HG02798 (cell line): ENCODE measurements around the gene RXRG.

Experiments used
- ATAC-seq: cut with Tn5 transposase; IDR thresholded peaks from one replicate; pipeline ENCODE4 v1.9.1; 2021; ENCODE audit warnings: mild to moderate bottlenecking; ENCODE audit not compliant: unreplicated experiment, poor library complexity

Gene RXRG

DNA sequence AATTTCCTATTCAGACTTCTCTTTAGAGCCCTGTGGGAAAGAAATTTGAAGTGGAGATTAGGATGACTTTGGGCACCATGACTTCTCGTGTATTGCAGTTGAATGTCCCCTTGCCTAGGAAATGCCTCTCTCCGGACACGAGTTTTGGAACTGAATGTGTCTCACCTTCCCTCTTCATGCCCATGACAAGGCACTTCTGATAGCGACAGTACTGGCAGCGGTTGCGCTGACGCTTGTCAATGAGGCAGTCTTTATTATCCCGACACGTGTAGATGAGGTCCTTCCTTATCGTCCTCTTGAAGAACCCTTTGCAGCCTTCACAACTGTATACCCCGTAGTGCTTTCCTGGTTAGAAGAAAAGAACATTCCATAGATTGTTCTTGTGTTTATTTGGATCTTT lies 28.1 kb downstream of the RXRG start:
- ATAC-seq: no peak

DNA sequence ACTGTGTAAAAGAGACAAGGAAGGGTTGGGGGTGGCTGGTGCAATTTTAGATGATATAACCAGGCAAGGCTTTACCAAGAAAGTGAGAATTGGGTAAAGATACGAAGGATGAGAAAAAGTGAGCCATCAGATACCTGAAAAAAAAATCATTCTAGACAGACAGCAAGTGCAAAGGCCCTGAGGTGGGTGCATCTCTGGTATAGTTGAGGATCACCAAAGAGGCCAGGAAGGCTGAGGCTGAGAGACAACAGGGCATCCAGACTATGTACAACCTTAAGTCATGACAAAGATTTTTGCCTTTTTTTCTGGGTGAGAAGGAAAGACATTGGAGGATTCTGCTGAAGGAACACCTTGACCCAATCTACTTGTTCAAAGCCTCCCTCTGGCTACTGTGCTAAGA lies 29.9 kb downstream of the RXRG start:
- no peak for ATAC-seq

GRCh38 chr1:165414620-165415019 lies 30.3 kb downstream of the RXRG start:
- no peak for ATAC-seq

GRCh38 chr1:165411396-165411795 lies 33.5 kb downstream of the RXRG start:
- ATAC-seq: no peak

- ATAC-seq: no peak
These were observed 35.1 kb downstream of the RXRG start for GRCh38 chr1:165409657-165410358.

- ATAC-seq: no peak
These were observed 36.4 kb downstream of the RXRG start for GRCh38 chr1:165408518-165408917.

- no peak for ATAC-seq
These were observed 37.5 kb downstream of the RXRG start for GRCh38 chr1:165407398-165407797.

DNA sequence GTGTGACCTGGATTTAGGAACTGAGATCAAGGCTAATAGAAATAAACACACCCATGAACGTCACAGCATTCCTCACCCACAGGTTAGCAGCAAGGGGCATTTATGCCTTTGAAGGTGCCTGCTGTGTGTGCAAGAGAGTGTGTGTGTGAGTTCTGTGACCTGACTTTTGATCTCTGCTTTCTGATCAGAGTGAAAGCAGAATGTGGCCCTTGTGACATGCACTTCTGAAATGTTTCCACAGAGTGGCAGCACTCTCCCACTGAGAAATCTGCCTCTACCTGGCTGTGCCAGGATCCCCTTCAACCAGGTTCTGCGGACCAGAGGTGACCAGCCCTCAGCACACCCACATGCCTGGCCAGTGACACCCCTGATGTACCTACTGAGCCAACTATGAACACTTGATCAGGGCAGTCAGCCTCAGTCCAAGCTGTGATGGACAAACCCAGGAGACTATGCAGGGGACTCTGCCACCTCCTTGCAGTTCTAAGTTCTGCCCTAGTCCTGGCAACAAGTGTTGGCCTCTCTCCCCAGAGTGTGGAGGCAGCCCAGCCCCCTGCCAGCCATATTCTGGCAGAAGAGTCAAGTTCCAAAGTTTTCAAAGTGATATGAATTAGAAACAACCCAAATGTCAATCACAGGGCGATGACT lies 41.0 kb downstream of the RXRG start:
- peak; percentile 63 for ATAC-seq

DNA sequence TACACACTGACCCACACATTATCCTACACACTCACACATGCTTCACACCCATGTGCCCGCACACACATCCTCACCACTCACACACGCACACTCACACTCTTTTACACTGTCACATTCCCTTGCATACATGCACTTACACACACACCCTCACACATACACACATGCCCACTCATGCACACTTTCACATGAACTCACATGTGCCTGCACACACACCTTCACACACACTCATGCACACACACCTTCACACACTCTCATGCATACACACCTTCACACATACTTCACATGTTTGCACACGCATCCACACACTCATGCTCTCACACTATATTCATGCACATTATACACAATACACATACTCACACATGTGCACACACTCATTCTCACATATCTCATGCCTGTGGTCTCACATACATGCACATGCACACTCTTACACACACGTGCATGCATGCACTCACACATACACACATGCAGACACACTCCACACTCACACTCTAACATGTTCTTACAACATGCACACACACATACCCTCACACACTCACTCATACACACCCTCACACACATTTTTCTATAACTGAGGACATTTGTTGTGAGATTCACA lies 42.3 kb downstream of the RXRG start:
- no peak for ATAC-seq

DNA sequence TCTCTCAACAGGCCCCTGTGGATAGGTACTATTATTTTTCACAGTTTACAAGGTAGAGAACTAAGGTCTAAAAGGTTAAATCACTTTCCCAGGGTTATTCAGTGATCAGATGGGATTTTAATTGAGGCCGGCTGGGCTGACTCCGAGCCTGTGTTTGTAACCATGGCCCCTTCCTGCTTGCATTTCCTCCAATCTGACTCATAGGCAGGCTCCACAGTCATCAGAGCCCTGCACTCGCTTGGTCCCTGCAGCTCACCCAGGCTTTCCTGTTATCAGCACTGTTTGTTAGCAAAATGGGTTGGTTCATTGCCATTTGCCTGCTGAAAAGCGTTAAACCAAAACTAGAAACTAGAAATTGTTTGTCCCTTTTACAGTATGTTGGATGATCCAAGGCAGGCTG lies 47.0 kb downstream of the RXRG start:
- no peak for ATAC-seq

DNA sequence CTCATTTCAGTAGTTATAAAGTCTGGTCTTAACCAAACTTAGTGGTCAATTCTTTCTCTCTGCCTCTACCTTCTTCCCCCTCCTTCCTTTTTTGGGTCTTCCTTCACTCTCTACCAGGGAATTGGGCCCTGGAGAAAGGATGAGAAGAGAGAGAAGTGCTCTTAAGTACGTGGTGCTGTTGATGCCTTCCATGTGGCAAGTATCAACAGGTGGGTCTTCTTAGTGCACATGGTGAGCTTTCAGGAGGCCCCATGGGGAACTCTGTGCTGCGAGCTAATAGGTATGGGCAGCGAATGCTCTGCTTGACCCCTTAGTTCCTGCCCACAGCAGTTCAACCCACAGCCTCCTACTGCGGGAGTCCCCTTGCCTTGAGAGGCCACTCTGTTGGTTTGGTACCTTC lies 49.0 kb downstream of the RXRG start:
- no peak for ATAC-seq

- peak; percentile 54 for ATAC-seq
These were observed 49.4 kb downstream of the RXRG start for GRCh38 chr1:165395478-165395877.

GRCh38 chr1:165392634-165393571 lies 52.0 kb downstream of the RXRG start:
- peak; percentile 98 for ATAC-seq

DNA sequence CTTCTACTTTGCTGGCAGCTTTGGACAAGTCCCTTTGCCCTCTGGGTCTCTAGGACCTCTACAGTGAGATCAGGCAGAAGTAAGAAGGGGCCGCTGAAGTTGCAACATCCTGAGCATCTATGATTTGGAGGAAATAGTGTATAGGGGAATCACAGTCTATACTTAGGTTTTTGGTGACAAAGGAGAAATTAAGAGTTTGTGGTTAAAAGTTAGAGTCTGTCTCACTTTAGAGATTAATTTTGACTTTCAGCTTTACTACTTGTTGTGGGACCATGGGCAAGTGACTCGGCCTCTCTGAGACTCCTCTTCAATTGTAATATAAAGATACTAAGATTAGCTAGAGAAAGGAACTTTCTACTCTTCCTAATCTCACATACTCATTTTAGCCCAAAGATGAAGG lies 55.3 kb downstream of the RXRG start:
- ATAC-seq: no peak

DNA sequence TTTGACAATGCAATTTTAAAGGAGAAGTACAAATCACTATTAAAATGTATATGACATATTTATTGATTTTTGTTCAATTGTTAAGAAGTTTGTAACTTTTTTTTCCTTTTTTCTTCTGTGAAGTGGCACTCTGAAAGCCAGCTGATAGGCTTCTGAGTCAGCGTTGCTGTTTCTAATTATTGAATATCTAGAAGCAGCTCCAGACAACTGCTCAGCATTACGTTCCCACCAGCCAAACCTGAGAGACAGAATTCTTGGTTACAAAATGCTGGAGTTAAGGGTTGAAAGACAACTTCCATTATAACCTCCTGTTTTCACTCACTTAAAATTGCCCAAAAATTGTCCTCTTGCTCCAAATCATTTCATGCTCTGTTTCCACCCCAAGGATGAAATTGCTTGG lies 57.0 kb downstream of the RXRG start:
- ATAC-seq: no peak

DNA sequence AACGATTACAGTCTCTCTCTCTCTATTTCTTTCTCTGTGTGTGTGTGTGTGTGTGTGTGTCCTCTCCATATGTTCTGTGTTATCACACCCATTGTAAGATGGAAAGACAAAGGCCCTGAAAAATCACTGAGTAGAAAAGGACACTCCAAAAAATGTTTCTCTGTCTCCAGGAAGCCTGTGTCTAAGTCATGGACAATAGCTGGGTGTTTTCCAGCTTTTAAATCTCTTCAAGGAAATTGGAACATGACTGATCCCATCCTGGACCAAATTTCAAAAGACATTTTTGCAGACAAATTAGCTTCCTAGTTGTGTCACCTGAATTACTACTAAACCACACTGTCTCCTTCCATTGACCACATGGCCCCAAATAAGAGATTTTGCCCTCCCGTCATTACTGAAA lies 57.4 kb downstream of the RXRG start:
- no peak for ATAC-seq

DNA sequence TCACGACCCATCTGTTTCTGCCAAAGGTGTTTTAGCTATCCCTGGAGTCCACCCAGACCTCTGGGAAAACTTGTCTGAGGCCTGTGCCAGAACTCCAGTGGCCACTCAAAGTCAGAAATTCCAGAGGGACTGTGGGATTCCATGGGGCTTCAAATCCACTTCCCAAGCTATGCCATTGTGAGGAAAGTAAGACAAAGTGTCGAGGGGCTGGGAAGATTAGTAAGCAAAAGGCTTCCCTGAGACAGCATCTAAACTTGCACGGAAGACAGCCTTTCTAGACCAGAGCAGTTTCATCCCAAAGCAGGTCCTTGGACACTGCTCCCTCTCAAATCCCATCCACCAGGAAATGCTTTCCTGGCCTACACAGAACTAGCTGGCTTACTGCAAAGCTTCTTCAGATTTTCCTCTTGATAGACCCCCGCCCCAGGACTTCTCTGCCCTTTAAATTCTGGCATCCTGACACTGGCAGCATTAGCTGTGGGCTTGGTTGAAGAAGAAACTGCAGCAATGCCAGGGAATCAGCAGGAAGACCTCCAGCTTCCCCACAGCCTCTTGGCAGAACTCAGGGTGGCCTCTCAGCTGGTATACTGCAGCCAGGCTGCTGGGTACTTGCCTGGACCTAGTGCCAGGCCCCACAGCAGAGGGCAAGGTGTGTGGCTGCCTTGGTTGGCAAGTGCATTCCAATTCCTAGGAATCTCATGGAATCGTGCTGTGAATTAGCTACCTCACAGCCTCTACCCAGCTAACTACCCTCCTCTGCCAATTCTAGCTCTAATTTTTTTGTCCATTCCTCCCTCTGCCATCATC lies 61.1 kb downstream of the RXRG start:
- ATAC-seq: no peak

DNA sequence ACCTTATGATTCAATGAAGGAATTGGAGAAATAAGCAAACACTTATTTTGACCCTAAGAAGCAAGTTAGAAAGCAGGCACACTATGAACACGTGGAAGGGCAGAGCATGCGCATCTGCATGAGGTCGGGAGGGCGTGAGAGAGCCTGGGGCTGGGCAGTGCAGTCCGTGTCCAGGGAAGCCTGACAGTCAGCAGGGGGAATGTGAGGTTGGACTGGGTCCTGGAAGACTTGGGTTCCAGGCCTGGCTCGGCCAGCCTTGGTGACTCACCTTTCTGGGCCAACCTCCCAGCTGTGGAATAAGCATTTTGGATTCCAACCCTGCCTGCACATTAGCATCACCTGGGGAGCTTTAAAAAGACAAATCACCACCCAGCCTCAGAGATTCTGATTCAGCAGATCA lies 61.9 kb downstream of the RXRG start:
- no peak for ATAC-seq

- ATAC-seq: no peak
These were observed 63.0 kb downstream of the RXRG start for GRCh38 chr1:165381745-165382505.
